IMR-90 (cell line): ENCODE data around the gene TCF12. TPM values are rescaled to one million over a fixed set of nuclear protein-coding genes. Genes with fewer than 3 reads are reported as not detected.

ENCODE experiments used
- ATAC-seq: fragments of 200-7000 bp; cut with Tn5 transposase; 2 replicates; pipeline ENCODE4 v1.9.1; 2020; ENCODE audit warnings: low read depth, mild to moderate bottlenecking, moderate library complexity
- BruUV-seq: library from RNA; stranded (reverse); fragments of 400-500 nt; replicated peaks from 2 replicates; lab custom pipeline; 2021; lab: Mats Ljungman, UMichigan
- CTCF ChIA-PET: fragments of 300-600 bp; formaldehyde crosslinking; extraction: SDS; loops from one replicate; lab custom pipeline; 2021; ENCODE audit warnings: antibody characterized with exemption; lab: Yijun Ruan, JAX
- POLR2A ChIA-PET: fragments of 300-600 bp; sonication (Branson Sonifier 250); formaldehyde crosslinking; loops from one replicate; lab custom pipeline; 2022; ENCODE audit warnings: antibody characterized with exemption; ENCODE audit not compliant: unreplicated experiment; lab: Charles Lee
- DNase-seq: peaks from one replicate; pipeline ENCODE4 v3.0.0; 2013
- H2AFZ ChIP-seq: replicated peaks from 2 replicates; pipeline ENCODE3; 2013; ENCODE audit warnings: low read length, mild to moderate bottlenecking; ENCODE audit not compliant: poor library complexity
- H2AK5ac ChIP-seq: 2 replicates; pipeline ENCODE4 v1.6.1; 2013; ENCODE audit warnings: low read depth, low read length, inconsistent platforms
- H2AK9ac ChIP-seq: replicated peaks from 2 replicates; pipeline ENCODE3; 2013; ENCODE audit warnings: mild to moderate bottlenecking, low read depth, low read length, moderate library complexity; ENCODE audit not compliant: poor library complexity
- H2BK120ac ChIP-seq: 2 replicates; pipeline ENCODE4 v1.6.1; 2013; ENCODE audit warnings: low read depth, low read length, inconsistent platforms
- H2BK15ac ChIP-seq: 3 replicates; pipeline ENCODE4 v1.6.1; 2013; ENCODE audit warnings: low read depth, low read length, inconsistent platforms
- H2BK20ac ChIP-seq: 2 replicates; pipeline ENCODE4 v1.6.1; 2013; ENCODE audit warnings: low read depth, mild to moderate bottlenecking, inconsistent platforms, low read length, moderate library complexity
- H2BK5ac ChIP-seq: 2 replicates; pipeline ENCODE4 v1.6.1; 2013; ENCODE audit warnings: mild to moderate bottlenecking, low read depth, low read length, inconsistent platforms; ENCODE audit not compliant: poor library complexity, severe bottlenecking
- H3K14ac ChIP-seq: replicated peaks from 2 replicates; pipeline ENCODE4 v1.6.1; 2013; ENCODE audit warnings: low read depth, low read length, inconsistent platforms
- H3K18ac ChIP-seq: 2 replicates; pipeline ENCODE4 v1.6.1; 2013; ENCODE audit warnings: low read depth, low read length, control low read depth
- H3K23ac ChIP-seq: 2 replicates; pipeline ENCODE4 v1.6.1; 2013; ENCODE audit warnings: low read depth, low read length, inconsistent platforms
- H3K27ac ChIP-seq: 2 replicates; pipeline ENCODE4 v1.5.1; 2013; ENCODE audit warnings: mild to moderate bottlenecking, control low read depth, low read length; ENCODE audit not compliant: insufficient read depth
- H3K27me3 ChIP-seq: 2 replicates; pipeline ENCODE4 v1.6.1; 2013; ENCODE audit warnings: low read length; ENCODE audit not compliant: control insufficient read depth, insufficient read depth
- H3K36me3 ChIP-seq: 2 replicates; pipeline ENCODE4 v1.6.1; 2013; ENCODE audit warnings: low read length, mixed read lengths; ENCODE audit not compliant: control insufficient read depth, insufficient read depth
- H3K4ac ChIP-seq: 2 replicates; pipeline ENCODE4 v1.6.1; 2013; ENCODE audit warnings: low read depth, low read length, inconsistent platforms
- H3K4me1 ChIP-seq: 2 replicates; pipeline ENCODE4 v1.6.1; 2013; ENCODE audit warnings: low read length, mixed read lengths; ENCODE audit not compliant: control insufficient read depth, insufficient read depth
- H3K4me2 ChIP-seq: 2 replicates; pipeline ENCODE4 v1.6.1; 2013; ENCODE audit warnings: low read depth, mild to moderate bottlenecking, control low read depth, low read length, moderate library complexity
- H3K4me3 ChIP-seq: 2 replicates; pipeline ENCODE4 v1.5.1; 2013; ENCODE audit warnings: low read depth, mild to moderate bottlenecking, control low read depth, low read length, moderate library complexity; ENCODE audit not compliant: insufficient read depth
- H3K56ac ChIP-seq: 2 replicates; pipeline ENCODE4 v1.6.1; 2013; ENCODE audit warnings: low read length, inconsistent platforms; ENCODE audit not compliant: insufficient read depth; ENCODE audit errors: extremely low read depth
- H3K79me1 ChIP-seq, 2 experiments: 2 replicates each; pipeline ENCODE4 v1.6.1; 2013; ENCODE audit warnings: low read length in 2 of 2, inconsistent platforms in 1 of 2, low read depth in 1 of 2
- H3K9ac ChIP-seq: 2 replicates; pipeline ENCODE4 v1.6.1; 2013; ENCODE audit warnings: low read depth, low read length, control low read depth
- H3K9me1 ChIP-seq: 2 replicates; pipeline ENCODE4 v1.6.1; 2013; ENCODE audit warnings: low read length, inconsistent platforms; ENCODE audit not compliant: insufficient read depth
- H3K9me3 ChIP-seq: 2 replicates; pipeline ENCODE4 v1.6.1; 2013; ENCODE audit warnings: low read length; ENCODE audit not compliant: control insufficient read depth, insufficient read depth
- H4K20me1 ChIP-seq: 2 replicates; pipeline ENCODE4 v1.6.1; 2013; ENCODE audit warnings: low read length, inconsistent platforms; ENCODE audit not compliant: insufficient read depth
- H4K5ac ChIP-seq: 2 replicates; pipeline ENCODE4 v1.6.1; 2013; ENCODE audit warnings: mild to moderate bottlenecking, low read depth, low read length, control low read depth
- H4K8ac ChIP-seq, 2 experiments: 2 replicates each; pipeline ENCODE4 v1.6.1; 2013; ENCODE audit warnings: low read depth in 2 of 2, low read length in 2 of 2, control low read depth in 1 of 2, inconsistent platforms in 1 of 2
- H4K91ac ChIP-seq: 2 replicates; pipeline ENCODE4 v1.6.1; 2013; ENCODE audit warnings: low read depth, low read length, inconsistent platforms; ENCODE audit not compliant: insufficient read depth
- BHLHE40 ChIP-seq: fragments of 150-350 bp; IDR thresholded peaks from 2 replicates; pipeline ENCODE4 v1.6.1; 2016; ENCODE audit warnings: mild to moderate bottlenecking, low read depth, low read length
- CEBPB ChIP-seq: IDR thresholded peaks from 2 replicates; pipeline ENCODE4 v1.6.1; 2012; ENCODE audit warnings: low read depth, low read length, improper control_type of control experiment
- CHD1 ChIP-seq: IDR thresholded peaks from 2 replicates; pipeline ENCODE4 v1.6.1; 2012; ENCODE audit warnings: low read depth, low read length, improper control_type of control experiment
- MAFK ChIP-seq: IDR thresholded peaks from 2 replicates; pipeline ENCODE4 v1.6.1; 2012; ENCODE audit warnings: low read depth, low read length, improper control_type of control experiment
- MXI1 ChIP-seq: IDR thresholded peaks from 2 replicates; pipeline ENCODE4 v1.6.1; 2012; ENCODE audit warnings: low read depth, mild to moderate bottlenecking, low read length, moderate library complexity, borderline replicate concordance
- POLR2A ChIP-seq: IDR thresholded peaks from 2 replicates; pipeline ENCODE4 v1.6.1; 2012; ENCODE audit warnings: mild to moderate bottlenecking, low read depth, low read length
- RAD21 ChIP-seq: IDR thresholded peaks from 2 replicates; pipeline ENCODE4 v1.6.1; 2012; ENCODE audit warnings: low read length, improper control_type of control experiment
- SMC3 ChIP-seq: fragments of 150-350 bp; IDR thresholded peaks from 2 replicates; pipeline ENCODE4 v1.6.1; 2016; ENCODE audit warnings: low read depth, mild to moderate bottlenecking, antibody characterized with exemption, low read length, moderate library complexity
- WGBS, 2 experiments: methylation state at CpG; one replicate each; pipeline versions ENCODE4 v1.1.5 to v1.1.7; 2013; ENCODE audit warnings: missing lambda C conversion rate in 2 of 2; ENCODE audit not compliant: insufficient read length in 1 of 2; ENCODE audit errors: extremely low coverage in 2 of 2; 5-methylcytosine and 5-hydroxymethylcytosine counted together
- dilution Hi-C: fragments of 300-500 bp; cut with HindIII; formaldehyde crosslinking; loops from one replicate; pipeline ENCODE4 v1.14.3; 2018; ENCODE audit warnings: low sequenced_read_pairs; ENCODE audit not compliant: unreplicated experiment
- in situ Hi-C: fragments of 300-500 bp; cut with MboI; formaldehyde crosslinking; loops from 3 replicates; pipeline ENCODE4 v1.14.3; 2019; ENCODE audit warnings: low sequenced_read_pairs, inconsistent platforms, mixed read lengths
- intact Hi-C: fragments of 100-400 bp; cut with micrococcal nuclease; formaldehyde crosslinking; loops from 2 replicates; pipeline ENCODE4 v1.10.0; 2022
- polyA plus RNA-seq, 3 experiments: library from polyadenylated mRNA; depleted of rRNA; stranded (reverse); fragments of >200 nt; gene quantifications; 2 replicates each; pipeline ENCODE4 v1.2.3, GENCODE V29; 2012; ENCODE audit warnings: low replicate concordance in 1 of 3
- total RNA-seq: library from RNA; depleted of rRNA; stranded (reverse); fragments of >200 nt; gene quantifications from 2 replicates; pipeline ENCODE4 v1.2.3, GENCODE V29; 2012

Gene TCF12
- total and polyA plus RNA-seq, 2 of the 4 experiments (the other 2 are of a cell fraction): 79.4 to 160 TPM

- Histone ChIP-seq H2AK9ac (no peak overlapping the region), H3K18ac (no peak overlapping the region), H2BK5ac (no peak overlapping the region), H3K56ac (no peak overlapping the region), H2AFZ (no peak overlapping the region), H4K5ac (no peak overlapping the region), H4K20me1 (peaks cover 9% of the 10 kb centered on the region), H2BK120ac (no peak overlapping the region), H3K4ac (no peak overlapping the region), H3K23ac (no peak overlapping the region), H3K4me3 (no peak overlapping the region), H3K27ac (no peak overlapping the region), H2AK5ac (no peak overlapping the region; the same call in 1 of the 2 replicates), H3K9me3 (no peaks in the 10 kb centered on the region), H3K36me3 (no peaks in the 10 kb centered on the region), H3K9me1 (peaks cover 8% of the 10 kb centered on the region), H3K4me1 (peaks cover 3% of the 10 kb centered on the region; the same call in 1 of the 2 replicates), H2BK15ac (no peak overlapping the region), H3K27me3 (no peaks in the 10 kb centered on the region), H4K91ac (no peak overlapping the region), H3K79me1 (peaks cover 46 to 63% of the 10 kb centered on the region in 2 experiments), H4K8ac (no peak overlapping the region), H2BK20ac (no peak overlapping the region), H3K4me2 (peak overlapping the region; percentile 20; the same call in 1 of the 2 replicates), H3K9ac (no peak overlapping the region), H3K14ac (no peak overlapping the region)
- no TSS peak for BruUV-seq
- peak; percentile 31 for DNase-seq
- in situ Hi-C loops: no loop called here
- no CpG with 5 or more reads among the region's 2 CpGs for WGBS, 2 experiments
- ATAC-seq: peak; percentile 50; the same call in 1 of the 2 replicates
- dilution Hi-C loops: no loop called here
- TF ChIP-seq MAFK: no peak
- TF ChIP-seq RAD21: no peak
- TF ChIP-seq SMC3: no peak
- TF ChIP-seq MXI1: no peak
- TF ChIP-seq CEBPB: no peak
- TF ChIP-seq POLR2A: no peak
- no peak for TF ChIP-seq CHD1
- TF ChIP-seq BHLHE40: no peak
- intact Hi-C loops: no loop called here
- CTCF ChIA-PET: interaction anchor here (1.1 kb wide), 1 partner anchor 188 kb away, joined by 4 read pairs; no protein-coding TSS in a partner anchor
- POLR2A ChIA-PET: no interaction called here
Observed at GRCh38 chr15:57118013-57118799, 199.8 kb downstream of the TCF12 start.
